H1 (cell line): ENCODE results near the gene MEIS2.

Experiments used
- CHD2 ChIP-seq: IDR thresholded peaks from 2 replicates; pipeline ENCODE4 v1.6.1; 2012; ENCODE audit warnings: low read length, improper control_type of control experiment
- GABPA ChIP-seq: IDR thresholded peaks from 2 replicates; pipeline ENCODE4 v1.6.1; 2011; ENCODE audit warnings: mild to moderate bottlenecking, low read length, moderate library complexity, borderline replicate concordance; ENCODE audit not compliant: insufficient read depth
- PHF8 ChIP-seq: fragments of 200-600 bp; sonication (generic); conservative IDR thresholded peaks from 2 replicates; pipeline ENCODE4 v1.7.1; 2012; ENCODE audit warnings: low read depth, mild to moderate bottlenecking, inconsistent platforms, low read length, moderate library complexity
- POLR2A ChIP-seq, 2 experiments: IDR thresholded peaks; 1 replicate in 1 of 2; 2 replicates in 1 of 2; pipeline ENCODE4 v1.6.1; 2011; ENCODE audit warnings: low read depth in 2 of 2, low read length in 2 of 2, mild to moderate bottlenecking in 2 of 2; ENCODE audit errors: control extremely low read depth in 1 of 2
- SP1 ChIP-seq: IDR thresholded peaks from 2 replicates; pipeline ENCODE4 v1.6.1; 2011; ENCODE audit warnings: low read depth, low read length
- SRF ChIP-seq: IDR thresholded peaks from 2 replicates; pipeline ENCODE4 v1.6.1; 2011; ENCODE audit warnings: mild to moderate bottlenecking, low read depth, low read length, moderate library complexity
- TAF1 ChIP-seq: IDR thresholded peaks from 2 replicates; pipeline ENCODE4 v1.6.1; 2011; ENCODE audit warnings: mild to moderate bottlenecking, low read depth, low read length
- ZNF274 ChIP-seq: IDR thresholded peaks from 2 replicates; pipeline ENCODE4 v1.7.0; 2012; ENCODE audit warnings: low read length, borderline replicate concordance; ENCODE audit errors: extremely low read depth
- TF ChIP-seq, protein P1 (sequence below): IDR thresholded peaks from 2 replicates; pipeline ENCODE4 v1.6.1; 2011; ENCODE audit warnings: low read length, improper control_type of control experiment
- TF ChIP-seq, protein P2 (sequence below), 3 experiments: IDR thresholded peaks; 1 replicate in 2 of 3; 2 replicates in 1 of 3; pipeline versions ENCODE4 v1.5.1 to v1.6.1; 2011; ENCODE audit warnings: low read length in 3 of 3, mild to moderate bottlenecking in 3 of 3, inconsistent platforms in 2 of 3, low read depth in 1 of 3, moderate library complexity in 1 of 3; ENCODE audit not compliant: insufficient read depth in 1 of 3; ENCODE audit errors: control extremely low read depth in 1 of 3
- TF ChIP-seq, protein P3 (sequence below): IDR thresholded peaks from 2 replicates; pipeline ENCODE4 v1.6.1; 2011; ENCODE audit warnings: low read depth, mild to moderate bottlenecking, low read length; ENCODE audit not compliant: insufficient read depth

DNA sequence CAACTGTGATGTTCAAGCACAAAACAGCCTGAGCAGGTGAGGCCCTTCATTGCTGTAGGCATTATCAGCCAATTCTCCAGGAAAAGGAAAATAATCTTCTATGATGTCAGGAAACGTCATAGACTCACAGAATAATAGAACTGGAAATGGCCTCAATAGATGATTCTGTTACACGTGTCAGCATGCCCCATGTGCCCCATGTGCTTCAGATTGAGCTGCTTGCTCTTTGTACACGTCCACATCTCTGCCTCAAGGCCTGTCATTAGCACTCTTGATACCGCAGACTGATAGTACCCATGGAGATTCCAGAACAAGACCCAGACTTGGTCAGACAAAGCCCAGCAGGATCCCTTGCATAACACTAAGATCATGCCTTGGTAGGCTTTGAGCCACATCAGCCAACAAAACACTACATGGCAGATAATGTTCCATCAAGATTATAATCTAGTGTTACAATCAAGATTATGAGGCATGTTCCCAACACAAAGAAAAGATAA, 95.9 kb downstream of the MEIS2 start:
- TF ChIP-seq, protein P1, sequence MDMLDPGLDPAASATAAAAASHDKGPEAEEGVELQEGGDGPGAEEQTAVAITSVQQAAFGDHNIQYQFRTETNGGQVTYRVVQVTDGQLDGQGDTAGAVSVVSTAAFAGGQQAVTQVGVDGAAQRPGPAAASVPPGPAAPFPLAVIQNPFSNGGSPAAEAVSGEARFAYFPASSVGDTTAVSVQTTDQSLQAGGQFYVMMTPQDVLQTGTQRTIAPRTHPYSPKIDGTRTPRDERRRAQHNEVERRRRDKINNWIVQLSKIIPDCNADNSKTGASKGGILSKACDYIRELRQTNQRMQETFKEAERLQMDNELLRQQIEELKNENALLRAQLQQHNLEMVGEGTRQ, result no peak
- TF ChIP-seq PHF8 (no peak), SP1 (no peak), ZNF274 (no peak), TAF1 (no peak), POLR2A (IDR thresholded peaks at IDR 0.05; ENCODE audit: control extremely low read depth in 1 of 2, low read depth in 2 of 2, low read length in 2 of 2) (no peak), SRF (no peak), GABPA (no peak), CHD2 (no peak)
- TF ChIP-seq, protein P2, sequence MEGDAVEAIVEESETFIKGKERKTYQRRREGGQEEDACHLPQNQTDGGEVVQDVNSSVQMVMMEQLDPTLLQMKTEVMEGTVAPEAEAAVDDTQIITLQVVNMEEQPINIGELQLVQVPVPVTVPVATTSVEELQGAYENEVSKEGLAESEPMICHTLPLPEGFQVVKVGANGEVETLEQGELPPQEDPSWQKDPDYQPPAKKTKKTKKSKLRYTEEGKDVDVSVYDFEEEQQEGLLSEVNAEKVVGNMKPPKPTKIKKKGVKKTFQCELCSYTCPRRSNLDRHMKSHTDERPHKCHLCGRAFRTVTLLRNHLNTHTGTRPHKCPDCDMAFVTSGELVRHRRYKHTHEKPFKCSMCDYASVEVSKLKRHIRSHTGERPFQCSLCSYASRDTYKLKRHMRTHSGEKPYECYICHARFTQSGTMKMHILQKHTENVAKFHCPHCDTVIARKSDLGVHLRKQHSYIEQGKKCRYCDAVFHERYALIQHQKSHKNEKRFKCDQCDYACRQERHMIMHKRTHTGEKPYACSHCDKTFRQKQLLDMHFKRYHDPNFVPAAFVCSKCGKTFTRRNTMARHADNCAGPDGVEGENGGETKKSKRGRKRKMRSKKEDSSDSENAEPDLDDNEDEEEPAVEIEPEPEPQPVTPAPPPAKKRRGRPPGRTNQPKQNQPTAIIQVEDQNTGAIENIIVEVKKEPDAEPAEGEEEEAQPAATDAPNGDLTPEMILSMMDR (IDR thresholded peaks at IDR 0.05; ENCODE audit: control extremely low read depth in 1 of 3, insufficient read depth in 1 of 3, low read depth in 1 of 3, low read length in 3 of 3), result no peak
- TF ChIP-seq, protein P3, sequence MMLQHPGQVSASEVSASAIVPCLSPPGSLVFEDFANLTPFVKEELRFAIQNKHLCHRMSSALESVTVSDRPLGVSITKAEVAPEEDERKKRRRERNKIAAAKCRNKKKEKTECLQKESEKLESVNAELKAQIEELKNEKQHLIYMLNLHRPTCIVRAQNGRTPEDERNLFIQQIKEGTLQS, result no peak
